Uterus (tissue), 2 donors: ENCODE data around the gene SLC38A1.

Experiments
- POLR2A ChIP-seq, 2 donors: fragments of 450-650 bp; IDR thresholded peaks; one replicate each; pipeline ENCODE4 v1.6.1; 2016; ENCODE audit warnings: antibody characterized with exemption in 2 of 2, mild to moderate bottlenecking in 1 of 2, moderate library complexity in 1 of 2
- TF ChIP-seq, protein P1 (sequence below), 4 experiments: fragments of 200-600 bp in 2 of 4; fragments of 450-650 bp in 2 of 4; sonication (generic) in 2 of 4; IDR thresholded peaks; one replicate each; pipeline ENCODE4 v1.5.1; 2016 to 2019; ENCODE audit warnings: antibody characterized with exemption in 4 of 4, mild to moderate bottlenecking in 2 of 4, moderate library complexity in 1 of 4

DNA sequence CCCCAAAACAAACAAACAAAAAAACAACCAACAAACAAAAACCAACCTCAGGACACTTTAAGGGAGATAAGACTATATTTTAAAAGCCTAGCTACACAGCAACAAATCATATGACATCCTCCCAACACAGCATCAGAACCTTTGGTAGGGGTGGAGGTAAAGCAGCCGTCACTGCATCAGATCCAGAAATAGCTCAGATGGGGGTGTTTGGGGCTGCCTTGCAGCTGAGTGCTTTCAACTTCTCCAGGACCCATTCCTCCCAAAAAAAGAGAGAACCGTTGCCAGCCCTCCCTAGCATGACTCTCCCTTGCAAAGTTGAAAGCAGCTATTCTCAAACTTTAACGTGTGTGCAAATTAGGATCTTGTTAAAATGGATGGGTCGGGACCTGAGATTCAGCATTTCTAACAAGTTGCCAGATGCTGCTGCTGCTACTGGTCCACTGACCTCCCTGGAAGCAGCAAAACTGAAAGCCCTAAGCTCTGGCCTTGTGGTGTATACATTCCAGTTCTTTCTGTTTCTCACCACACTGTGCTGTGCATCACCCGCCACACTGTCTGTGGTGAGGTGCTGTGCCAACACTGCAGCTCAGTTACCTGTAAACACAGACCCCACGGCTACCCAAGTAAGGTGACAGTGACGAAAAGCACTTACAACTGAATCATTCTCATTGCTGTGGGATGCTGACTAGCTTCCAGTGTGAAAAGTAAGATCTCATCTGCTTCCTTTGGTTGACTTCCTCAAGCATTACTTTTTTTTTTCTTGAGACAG lies 54.0 kb downstream of the SLC38A1 start:
- TF ChIP-seq, protein P1, sequence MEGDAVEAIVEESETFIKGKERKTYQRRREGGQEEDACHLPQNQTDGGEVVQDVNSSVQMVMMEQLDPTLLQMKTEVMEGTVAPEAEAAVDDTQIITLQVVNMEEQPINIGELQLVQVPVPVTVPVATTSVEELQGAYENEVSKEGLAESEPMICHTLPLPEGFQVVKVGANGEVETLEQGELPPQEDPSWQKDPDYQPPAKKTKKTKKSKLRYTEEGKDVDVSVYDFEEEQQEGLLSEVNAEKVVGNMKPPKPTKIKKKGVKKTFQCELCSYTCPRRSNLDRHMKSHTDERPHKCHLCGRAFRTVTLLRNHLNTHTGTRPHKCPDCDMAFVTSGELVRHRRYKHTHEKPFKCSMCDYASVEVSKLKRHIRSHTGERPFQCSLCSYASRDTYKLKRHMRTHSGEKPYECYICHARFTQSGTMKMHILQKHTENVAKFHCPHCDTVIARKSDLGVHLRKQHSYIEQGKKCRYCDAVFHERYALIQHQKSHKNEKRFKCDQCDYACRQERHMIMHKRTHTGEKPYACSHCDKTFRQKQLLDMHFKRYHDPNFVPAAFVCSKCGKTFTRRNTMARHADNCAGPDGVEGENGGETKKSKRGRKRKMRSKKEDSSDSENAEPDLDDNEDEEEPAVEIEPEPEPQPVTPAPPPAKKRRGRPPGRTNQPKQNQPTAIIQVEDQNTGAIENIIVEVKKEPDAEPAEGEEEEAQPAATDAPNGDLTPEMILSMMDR (IDR thresholded peaks at IDR 0.05): no peak
- TF ChIP-seq POLR2A (IDR thresholded peaks at IDR 0.05): no peak
